ENCODE results near the gene MDFI. TPM values are rescaled to one million over a fixed set of nuclear protein-coding genes. Genes with fewer than 3 reads are reported as not detected.

Gene MDFI
- total RNA-seq, 1 experiment from 2014 or later = 59.1 TPM

DNA sequence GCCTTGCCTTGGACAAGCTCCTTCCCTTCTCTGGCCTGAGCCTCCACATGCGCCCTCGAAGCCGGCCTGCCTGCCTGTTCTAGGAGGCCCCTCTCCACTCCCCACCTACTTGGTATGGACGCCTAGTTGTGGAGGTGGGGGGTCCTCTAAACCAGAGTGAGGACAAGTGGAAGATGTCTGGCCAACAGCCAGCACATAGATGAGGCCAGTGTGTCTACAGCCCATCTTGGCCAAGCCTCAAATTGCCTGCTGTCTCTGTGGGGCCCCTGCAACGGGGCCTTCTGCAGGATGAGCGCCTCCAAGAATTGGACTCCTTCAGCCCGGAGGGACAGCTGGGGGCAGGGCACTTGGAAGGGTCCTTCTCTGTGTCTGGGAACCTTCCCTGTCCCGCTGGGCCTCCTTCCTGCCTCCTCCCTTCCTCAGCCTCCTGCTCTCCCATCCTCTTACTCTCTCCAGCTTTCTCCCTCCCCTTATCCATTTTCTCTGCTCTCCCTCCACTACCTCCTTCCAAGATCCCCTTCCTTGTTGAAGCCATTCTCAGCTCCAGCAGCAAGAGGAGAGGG is 1.6 kb downstream of the MDFI start:
- peaks cover 13% of the 10 kb centered on the region for H3K36me3 Mint-ChIP-seq (ENCODE audit: insufficient read depth, unreplicated experiment)
- DNase-seq (ENCODE audit: unreplicated experiment) = no peak
- TF ChIP-seq, protein P1, sequence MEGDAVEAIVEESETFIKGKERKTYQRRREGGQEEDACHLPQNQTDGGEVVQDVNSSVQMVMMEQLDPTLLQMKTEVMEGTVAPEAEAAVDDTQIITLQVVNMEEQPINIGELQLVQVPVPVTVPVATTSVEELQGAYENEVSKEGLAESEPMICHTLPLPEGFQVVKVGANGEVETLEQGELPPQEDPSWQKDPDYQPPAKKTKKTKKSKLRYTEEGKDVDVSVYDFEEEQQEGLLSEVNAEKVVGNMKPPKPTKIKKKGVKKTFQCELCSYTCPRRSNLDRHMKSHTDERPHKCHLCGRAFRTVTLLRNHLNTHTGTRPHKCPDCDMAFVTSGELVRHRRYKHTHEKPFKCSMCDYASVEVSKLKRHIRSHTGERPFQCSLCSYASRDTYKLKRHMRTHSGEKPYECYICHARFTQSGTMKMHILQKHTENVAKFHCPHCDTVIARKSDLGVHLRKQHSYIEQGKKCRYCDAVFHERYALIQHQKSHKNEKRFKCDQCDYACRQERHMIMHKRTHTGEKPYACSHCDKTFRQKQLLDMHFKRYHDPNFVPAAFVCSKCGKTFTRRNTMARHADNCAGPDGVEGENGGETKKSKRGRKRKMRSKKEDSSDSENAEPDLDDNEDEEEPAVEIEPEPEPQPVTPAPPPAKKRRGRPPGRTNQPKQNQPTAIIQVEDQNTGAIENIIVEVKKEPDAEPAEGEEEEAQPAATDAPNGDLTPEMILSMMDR (IDR thresholded peaks at IDR 0.05; ENCODE audit: unreplicated experiment) = no peak
- CTCF ChIA-PET = interaction anchor here (0.7 kb wide), 1 partner anchor 146 kb away, joined by 4 read pairs; no protein-coding TSS in a partner anchor
- intact Hi-C loops (cut with micrococcal nuclease) = no loop called here
- H3K4me3 Mint-ChIP-seq (ENCODE audit: unreplicated experiment) = peak overlapping the region; percentile 41
- no TSS peak for BruUV-seq (replicated peaks)
- POLR2A ChIA-PET = interaction anchor here (1.0 kb wide), 1 partner anchor 14 kb away, joined by 3 read pairs; no protein-coding TSS in a partner anchor
- no peaks in the 10 kb centered on the region for H3K27me3 Mint-ChIP-seq (ENCODE audit: insufficient read depth, unreplicated experiment)
- H3K27ac Mint-ChIP-seq (ENCODE audit: low read depth, unreplicated experiment) = peak overlapping the region; percentile 70
- H3K9me3 Mint-ChIP-seq (ENCODE audit: unreplicated experiment) = no peaks in the 10 kb centered on the region
- H3K4me1 Mint-ChIP-seq (ENCODE audit: insufficient read depth, unreplicated experiment) = peaks cover 26% of the 10 kb centered on the region

DNA sequence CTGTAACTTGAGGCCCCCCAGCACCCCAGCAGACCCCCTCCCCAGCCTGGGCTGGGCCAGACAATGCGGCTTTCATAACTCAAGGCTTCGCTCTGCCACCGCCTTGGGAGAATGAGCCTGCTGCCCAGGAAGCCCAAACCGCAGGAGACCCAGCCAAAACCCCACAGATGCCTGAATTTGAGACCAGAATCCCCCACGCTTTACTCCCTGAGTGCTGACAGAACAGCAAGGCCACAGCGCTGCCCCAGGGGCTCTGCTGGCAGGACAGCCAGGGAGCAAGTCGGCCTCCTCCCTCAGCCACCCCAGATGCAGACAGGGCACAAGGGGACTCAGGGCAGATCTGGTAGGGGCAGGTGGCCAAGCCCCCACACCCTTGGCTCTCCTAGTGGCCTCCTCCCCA is 2.2 kb downstream of the MDFI start:
- DNase-seq (ENCODE audit: unreplicated experiment) = no peak
- Mint-ChIP-seq H3K36me3 (ENCODE audit: insufficient read depth, unreplicated experiment) (peaks cover 13% of the 10 kb centered on the region), H3K27ac (ENCODE audit: low read depth, unreplicated experiment) (no peak overlapping the region), H3K4me3 (ENCODE audit: unreplicated experiment) (peak overlapping the region; percentile 41), H3K4me1 (ENCODE audit: insufficient read depth, unreplicated experiment) (peaks cover 23% of the 10 kb centered on the region), H3K27me3 (ENCODE audit: insufficient read depth, unreplicated experiment) (no peaks in the 10 kb centered on the region), H3K9me3 (ENCODE audit: unreplicated experiment) (no peaks in the 10 kb centered on the region)
- CTCF ChIA-PET = interaction anchor here (0.7 kb wide), 1 partner anchor 146 kb away, joined by 4 read pairs; no protein-coding TSS in a partner anchor
- TF ChIP-seq, protein P1 (IDR thresholded peaks at IDR 0.05; ENCODE audit: unreplicated experiment) = no peak
- POLR2A ChIA-PET = no interaction called here
- intact Hi-C loops (cut with micrococcal nuclease) = no loop called here
- no TSS peak for BruUV-seq (replicated peaks)

DNA sequence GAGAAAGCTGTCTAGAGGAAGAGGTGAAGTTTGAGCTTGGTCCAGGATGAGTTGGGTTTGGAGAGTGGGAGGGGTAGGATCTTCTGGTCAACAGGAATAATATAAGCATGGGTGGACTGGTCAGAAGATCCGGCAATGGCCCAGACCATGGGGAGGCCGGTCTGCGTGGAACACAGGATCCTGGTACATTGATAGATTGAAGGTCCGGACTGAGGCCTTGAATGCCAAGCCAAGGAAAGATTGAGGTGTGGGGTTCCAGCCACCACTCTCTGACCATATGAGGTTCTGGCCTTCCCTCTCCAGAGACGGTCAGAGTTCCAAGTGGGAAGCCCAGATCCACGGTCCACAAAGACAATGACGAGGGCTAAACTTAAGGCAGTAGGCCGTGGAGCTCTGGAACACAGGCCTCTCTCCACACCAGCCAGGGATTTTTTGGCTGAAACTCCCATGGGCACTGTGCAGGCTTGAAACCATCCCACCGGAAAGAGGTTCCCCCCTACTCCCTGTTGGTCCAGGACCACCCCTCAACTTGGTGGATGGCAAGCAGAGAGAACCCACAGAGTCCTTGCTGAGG is 3.2 kb downstream of the MDFI start:
- H3K27ac Mint-ChIP-seq (ENCODE audit: low read depth, unreplicated experiment) = no peak overlapping the region
- H3K4me3 Mint-ChIP-seq (ENCODE audit: unreplicated experiment) = no peak overlapping the region
- no peaks in the 10 kb centered on the region for H3K9me3 Mint-ChIP-seq (ENCODE audit: unreplicated experiment)
- ChIA-PET POLR2A (interaction anchor here (0.6 kb wide), 2 partner anchors 112 to 564 kb away, joined by 3 read pairs; no protein-coding TSS in a partner anchor), CTCF (interaction anchor here (1.7 kb wide), 1 partner anchor 39 kb away, joined by 7 read pairs; no protein-coding TSS in a partner anchor)
- no peak for DNase-seq (ENCODE audit: unreplicated experiment)
- TSS peak; percentile 4 for BruUV-seq (replicated peaks)
- intact Hi-C loops (cut with micrococcal nuclease) = no loop called here
- TF ChIP-seq, protein P1 (IDR thresholded peaks at IDR 0.05; ENCODE audit: unreplicated experiment) = no peak
- peaks cover 26% of the 10 kb centered on the region for H3K4me1 Mint-ChIP-seq (ENCODE audit: insufficient read depth, unreplicated experiment)
- H3K36me3 Mint-ChIP-seq (ENCODE audit: insufficient read depth, unreplicated experiment) = peaks cover 13% of the 10 kb centered on the region
- H3K27me3 Mint-ChIP-seq (ENCODE audit: insufficient read depth, unreplicated experiment) = no peaks in the 10 kb centered on the region

DNA sequence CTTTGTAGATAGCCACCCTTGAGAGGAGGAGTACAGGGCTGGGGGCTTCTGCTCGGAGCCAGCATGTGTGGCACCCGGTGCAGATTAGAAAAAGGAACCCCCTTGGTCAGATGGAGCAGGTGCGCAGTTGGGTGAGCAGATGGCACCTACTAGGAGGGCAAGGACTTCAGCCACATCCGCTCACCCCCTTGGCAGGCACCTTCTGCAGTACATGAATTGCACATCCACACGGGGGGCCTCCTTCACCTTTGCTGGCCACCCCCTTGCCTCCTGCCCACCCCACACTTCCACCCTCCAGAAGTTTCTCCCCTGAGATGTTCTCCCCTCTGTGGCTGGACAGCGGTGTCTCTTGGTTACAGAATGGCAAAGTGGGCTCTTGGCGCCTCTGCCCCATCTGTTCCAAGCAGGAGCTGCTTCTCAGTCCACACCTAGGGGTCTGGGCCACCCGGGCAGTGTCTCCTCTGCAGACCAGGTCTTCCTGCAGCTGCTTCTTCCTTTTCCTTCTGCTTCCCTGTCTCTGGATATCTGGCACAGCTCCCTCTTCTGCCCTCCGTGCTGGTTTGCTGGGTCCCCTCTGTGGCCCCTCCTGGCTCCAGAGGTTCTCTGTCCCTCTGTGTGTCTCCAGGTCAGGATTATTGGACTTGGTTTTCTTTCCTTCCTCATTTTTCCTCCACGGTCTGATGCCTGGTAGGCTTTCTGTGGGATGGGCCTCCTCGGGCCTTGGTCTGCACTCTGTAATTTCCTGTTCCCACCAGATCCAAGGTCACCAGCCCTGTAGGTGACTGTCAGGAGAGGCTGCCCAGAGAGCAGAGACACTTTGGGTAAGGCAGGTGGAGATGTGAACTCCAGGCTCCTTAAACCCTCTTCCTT is 4.1 kb downstream of the MDFI start:
- H3K27ac Mint-ChIP-seq (ENCODE audit: low read depth, unreplicated experiment) = no peak overlapping the region
- intact Hi-C loops (cut with micrococcal nuclease) = no loop called here

More for the DNA sequence above, 4.1 kb downstream of the MDFI start:
- POLR2A ChIA-PET = interaction anchor here (0.6 kb wide), 3 partner anchors 81 to 181 kb away, joined by 3 read pairs; no protein-coding TSS in a partner anchor
- H3K4me3 Mint-ChIP-seq (ENCODE audit: unreplicated experiment) = peak overlapping the region; percentile 7
- H3K27me3 Mint-ChIP-seq (ENCODE audit: insufficient read depth, unreplicated experiment) = no peaks in the 10 kb centered on the region
- DNase-seq (ENCODE audit: unreplicated experiment) = no peak
- H3K9me3 Mint-ChIP-seq (ENCODE audit: unreplicated experiment) = no peaks in the 10 kb centered on the region
- CTCF ChIA-PET = interaction anchor here (1.7 kb wide), 1 partner anchor 40 kb away, joined by 7 read pairs; no protein-coding TSS in a partner anchor
- TF ChIP-seq, protein P1 (IDR thresholded peaks at IDR 0.05; ENCODE audit: unreplicated experiment) = no peak
- H3K36me3 Mint-ChIP-seq (ENCODE audit: insufficient read depth, unreplicated experiment) = peaks cover 13% of the 10 kb centered on the region
- peaks cover 26% of the 10 kb centered on the region for H3K4me1 Mint-ChIP-seq (ENCODE audit: insufficient read depth, unreplicated experiment)
- no TSS peak for BruUV-seq (replicated peaks)
